ENCODE measurements around the gene IMPG1.

DNA sequence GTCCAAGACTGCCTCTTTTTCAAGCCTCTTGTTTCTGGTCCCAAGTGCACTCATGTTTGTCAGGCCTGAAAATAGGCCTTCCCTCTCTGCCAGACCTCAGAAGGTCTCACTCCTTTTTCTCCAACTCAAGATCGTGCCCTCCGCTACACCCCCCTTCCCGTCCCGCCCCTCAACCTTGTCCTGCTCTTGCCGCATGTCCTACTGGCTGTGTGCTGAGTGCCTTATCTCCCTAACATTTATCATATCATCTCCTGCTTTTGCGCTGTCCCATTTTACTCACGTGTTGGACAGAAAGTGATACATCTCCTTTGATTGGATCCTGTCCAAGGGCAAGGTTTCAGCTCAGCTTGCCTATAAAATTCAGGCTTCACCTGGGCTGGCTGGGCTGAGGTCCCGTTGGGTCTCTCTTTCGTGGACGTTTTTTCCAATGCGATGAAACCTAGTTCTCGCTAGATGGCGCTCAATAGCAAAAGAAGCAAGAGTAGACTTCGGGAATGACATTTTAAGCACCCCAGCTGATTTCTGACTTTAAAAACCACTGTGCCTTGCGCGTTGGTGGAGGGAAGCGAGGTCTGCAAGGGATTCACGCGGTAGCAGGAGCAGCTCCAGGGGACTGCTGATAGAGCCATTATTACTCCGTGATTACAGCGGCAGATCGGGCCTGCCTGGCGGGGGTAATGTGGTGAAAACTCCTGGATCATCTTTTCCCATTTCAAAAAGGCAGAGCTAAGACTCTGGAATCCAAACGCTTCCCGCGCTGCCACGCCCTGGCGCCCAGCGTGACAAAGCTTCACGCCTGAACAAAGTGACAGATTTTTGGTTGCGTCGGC lies 137.6 kb downstream of the IMPG1 start:
- no peak for TF ChIP-seq EZH2 (IDR thresholded peaks at IDR 0.05; ENCODE audit: borderline replicate concordance, low read length)
- TF ChIP-seq, protein P1, sequence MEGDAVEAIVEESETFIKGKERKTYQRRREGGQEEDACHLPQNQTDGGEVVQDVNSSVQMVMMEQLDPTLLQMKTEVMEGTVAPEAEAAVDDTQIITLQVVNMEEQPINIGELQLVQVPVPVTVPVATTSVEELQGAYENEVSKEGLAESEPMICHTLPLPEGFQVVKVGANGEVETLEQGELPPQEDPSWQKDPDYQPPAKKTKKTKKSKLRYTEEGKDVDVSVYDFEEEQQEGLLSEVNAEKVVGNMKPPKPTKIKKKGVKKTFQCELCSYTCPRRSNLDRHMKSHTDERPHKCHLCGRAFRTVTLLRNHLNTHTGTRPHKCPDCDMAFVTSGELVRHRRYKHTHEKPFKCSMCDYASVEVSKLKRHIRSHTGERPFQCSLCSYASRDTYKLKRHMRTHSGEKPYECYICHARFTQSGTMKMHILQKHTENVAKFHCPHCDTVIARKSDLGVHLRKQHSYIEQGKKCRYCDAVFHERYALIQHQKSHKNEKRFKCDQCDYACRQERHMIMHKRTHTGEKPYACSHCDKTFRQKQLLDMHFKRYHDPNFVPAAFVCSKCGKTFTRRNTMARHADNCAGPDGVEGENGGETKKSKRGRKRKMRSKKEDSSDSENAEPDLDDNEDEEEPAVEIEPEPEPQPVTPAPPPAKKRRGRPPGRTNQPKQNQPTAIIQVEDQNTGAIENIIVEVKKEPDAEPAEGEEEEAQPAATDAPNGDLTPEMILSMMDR (IDR thresholded peaks at IDR 0.05; ENCODE audit: low read length), result peak; percentile 81

All from OCI-LY1 (cell line).